ENCODE measurements around the gene MAZ. TPM values are rescaled to one million over a fixed set of nuclear protein-coding genes. Genes with fewer than 3 reads are reported as not detected.

Gene MAZ
- total RNA-seq, 1 donor from 2014 or later: 247 TPM

- Mint-ChIP-seq H3K27ac (ENCODE audit: unreplicated experiment) (no peak overlapping the region), H3K36me3 (ENCODE audit: low read depth, unreplicated experiment) (peaks cover 14% of the 10 kb centered on the region), H3K9me3 (ENCODE audit: unreplicated experiment) (no peaks in the 10 kb centered on the region), H3K27me3 (ENCODE audit: low read depth, unreplicated experiment) (no peaks in the 10 kb centered on the region), H3K4me1 (ENCODE audit: low read depth, unreplicated experiment) (peaks cover 7% of the 10 kb centered on the region), H3K4me3 (ENCODE audit: unreplicated experiment) (no peak overlapping the region)
- Histone ChIP-seq H3K36me3 (ENCODE audit: insufficient read depth, low read length) (peaks cover 14% of the 10 kb centered on the region), H3K4me1 (ENCODE audit: insufficient read depth, low read length) (peaks cover 10% of the 10 kb centered on the region), H3K4me2 (ENCODE audit: low read length) (no peak overlapping the region), H3K9ac (ENCODE audit: low read length) (no peak overlapping the region), H2AFZ (ENCODE audit: low read depth, low read length) (no peak overlapping the region), H3K79me2 (ENCODE audit: insufficient read depth, low read length) (peaks cover 15% of the 10 kb centered on the region), H3K4me3 (ENCODE audit: insufficient read depth, low read depth, low read length) (no peak overlapping the region), H3K9me3 (ENCODE audit: insufficient read depth, low read depth, low read length) (no peaks in the 10 kb centered on the region), H4K20me1 (ENCODE audit: insufficient read depth, low read length) (peaks cover 3% of the 10 kb centered on the region), H3K27me3 (ENCODE audit: insufficient read depth, low read length) (no peaks in the 10 kb centered on the region), H3K27ac (ENCODE audit: low read depth, low read length) (no peak overlapping the region)
- FAIRE-seq (no peak), DNase-seq (ENCODE audit: low read depth) (no peak)
- no peak for TF ChIP-seq EZH2 (IDR thresholded peaks at IDR 0.05; ENCODE audit: insufficient read depth, low read length)
- TF ChIP-seq CTCF (IDR thresholded peaks at IDR 0.05; ENCODE audit: insufficient read depth, low read depth, low read length): no peak
Observed at GRCh38 chr16:29858149-29858849, 52.0 kb downstream of the MAZ start.

- no peak overlapping the region for H3K27ac Mint-ChIP-seq (ENCODE audit: unreplicated experiment)
- H3K9me3 Mint-ChIP-seq (ENCODE audit: unreplicated experiment): no peaks in the 10 kb centered on the region
- no peaks in the 10 kb centered on the region for H3K27me3 ChIP-seq (ENCODE audit: insufficient read depth, low read length)
- peaks cover 10% of the 10 kb centered on the region for H3K4me1 ChIP-seq (ENCODE audit: insufficient read depth, low read length)
- H3K9me3 ChIP-seq (ENCODE audit: insufficient read depth, low read depth, low read length): no peaks in the 10 kb centered on the region
- no peak overlapping the region for H3K4me2 ChIP-seq (ENCODE audit: low read length)
- peaks cover 15% of the 10 kb centered on the region for H3K79me2 ChIP-seq (ENCODE audit: insufficient read depth, low read length)
- no peak overlapping the region for H3K27ac ChIP-seq (ENCODE audit: low read depth, low read length)
- H3K4me1 Mint-ChIP-seq (ENCODE audit: low read depth, unreplicated experiment): peaks cover 7% of the 10 kb centered on the region
- no peak overlapping the region for H2AFZ ChIP-seq (ENCODE audit: low read depth, low read length)
- peaks cover 3% of the 10 kb centered on the region for H4K20me1 ChIP-seq (ENCODE audit: insufficient read depth, low read length)
- H3K4me3 Mint-ChIP-seq (ENCODE audit: unreplicated experiment): no peak overlapping the region
- H3K27me3 Mint-ChIP-seq (ENCODE audit: low read depth, unreplicated experiment): no peaks in the 10 kb centered on the region
- FAIRE-seq: no peak
- DNase-seq (ENCODE audit: low read depth): no peak
- peaks cover 14% of the 10 kb centered on the region for H3K36me3 ChIP-seq (ENCODE audit: insufficient read depth, low read length)
- TF ChIP-seq EZH2 (IDR thresholded peaks at IDR 0.05; ENCODE audit: insufficient read depth, low read length) (no peak), CTCF (IDR thresholded peaks at IDR 0.05; ENCODE audit: insufficient read depth, low read depth, low read length) (no peak)
- H3K9ac ChIP-seq (ENCODE audit: low read length): no peak overlapping the region
- H3K4me3 ChIP-seq (ENCODE audit: insufficient read depth, low read depth, low read length): no peak overlapping the region
- peaks cover 14% of the 10 kb centered on the region for H3K36me3 Mint-ChIP-seq (ENCODE audit: low read depth, unreplicated experiment)
Observed at GRCh38 chr16:29858974-29859373, 52.6 kb downstream of the MAZ start.

GRCh38 chr16:29860218-29860617, 53.9 kb downstream of the MAZ start:
- Histone ChIP-seq H3K9me3 (ENCODE audit: insufficient read depth, low read depth, low read length) (no peaks in the 10 kb centered on the region), H3K79me2 (ENCODE audit: insufficient read depth, low read length) (peaks cover 15% of the 10 kb centered on the region), H4K20me1 (ENCODE audit: insufficient read depth, low read length) (peaks cover 3% of the 10 kb centered on the region), H3K27me3 (ENCODE audit: insufficient read depth, low read length) (no peaks in the 10 kb centered on the region), H3K27ac (ENCODE audit: low read depth, low read length) (no peak overlapping the region), H3K36me3 (ENCODE audit: insufficient read depth, low read length) (peaks cover 14% of the 10 kb centered on the region), H3K4me1 (ENCODE audit: insufficient read depth, low read length) (peaks cover 10% of the 10 kb centered on the region), H2AFZ (ENCODE audit: low read depth, low read length) (no peak overlapping the region), H3K4me3 (ENCODE audit: insufficient read depth, low read depth, low read length) (no peak overlapping the region), H3K4me2 (ENCODE audit: low read length) (no peak overlapping the region), H3K9ac (ENCODE audit: low read length) (no peak overlapping the region)
- Mint-ChIP-seq H3K9me3 (ENCODE audit: unreplicated experiment) (no peaks in the 10 kb centered on the region), H3K27me3 (ENCODE audit: low read depth, unreplicated experiment) (no peaks in the 10 kb centered on the region), H3K4me3 (ENCODE audit: unreplicated experiment) (no peak overlapping the region), H3K36me3 (ENCODE audit: low read depth, unreplicated experiment) (peaks cover 15% of the 10 kb centered on the region), H3K4me1 (ENCODE audit: low read depth, unreplicated experiment) (peaks cover 7% of the 10 kb centered on the region), H3K27ac (ENCODE audit: unreplicated experiment) (no peak overlapping the region)
- DNase-seq (ENCODE audit: low read depth) (no peak), FAIRE-seq (no peak)
- no peak for TF ChIP-seq CTCF (IDR thresholded peaks at IDR 0.05; ENCODE audit: insufficient read depth, low read depth, low read length)
- TF ChIP-seq EZH2 (IDR thresholded peaks at IDR 0.05; ENCODE audit: insufficient read depth, low read length): no peak

Measured in astrocyte (in vitro differentiated cells and primary cell).